HG03520 (cell line): Measurements from ENCODE around the gene RNF26.
A peak's percentile ranks its signal among the peaks of the same experiment; 100 is the strongest.

Experiments used
- ATAC-seq: cut with Tn5 transposase; IDR thresholded peaks from one replicate; pipeline ENCODE4 v1.9.1; 2021; ENCODE audit warnings: mild to moderate bottlenecking, moderate library complexity; ENCODE audit not compliant: unreplicated experiment

RNF26 gene

DNA sequence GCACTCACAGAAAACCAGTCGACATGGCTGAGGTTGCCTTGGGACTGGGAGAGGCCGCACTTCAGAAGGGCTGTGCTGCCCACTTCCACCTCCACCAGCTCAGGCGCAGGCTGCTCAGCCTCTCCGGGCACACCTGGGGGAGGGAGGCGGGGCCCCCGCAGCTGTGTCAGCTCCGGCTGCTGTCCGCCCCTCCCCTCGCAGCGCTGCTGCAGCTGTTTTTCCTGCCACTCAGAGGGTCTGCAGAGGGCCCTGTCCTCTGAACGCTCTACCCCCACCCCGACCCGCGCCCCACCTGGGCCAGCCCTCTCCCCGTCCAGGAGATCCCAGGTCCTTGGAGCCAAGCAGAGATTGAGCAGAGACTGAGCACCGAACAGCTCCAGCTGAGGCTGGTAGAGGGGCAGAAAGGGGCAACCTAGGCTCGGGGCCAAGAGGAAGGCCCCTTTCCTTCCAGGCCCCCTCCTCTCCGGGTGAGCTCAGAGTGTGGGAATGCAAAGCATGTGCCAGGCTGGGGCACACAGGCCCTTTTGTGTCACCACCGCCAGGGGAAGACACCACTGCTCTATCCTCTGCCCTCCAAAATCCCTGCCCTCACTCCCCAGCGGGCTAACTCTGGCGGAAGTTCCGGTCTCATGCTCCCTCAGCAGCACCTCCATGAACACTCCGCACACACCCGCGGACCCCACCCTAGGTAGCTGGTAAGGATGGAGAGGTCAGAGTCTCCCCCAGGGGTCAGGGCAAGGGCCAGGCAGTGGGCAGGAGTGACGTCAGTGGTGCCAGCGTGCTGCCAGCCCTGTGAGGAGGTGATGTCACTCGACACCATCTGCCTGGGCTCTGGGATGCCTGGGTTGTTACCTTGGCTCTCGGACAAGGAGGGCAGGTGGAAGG lies 19.0 kb upstream of the RNF26 start:
- ATAC-seq = no peak

DNA sequence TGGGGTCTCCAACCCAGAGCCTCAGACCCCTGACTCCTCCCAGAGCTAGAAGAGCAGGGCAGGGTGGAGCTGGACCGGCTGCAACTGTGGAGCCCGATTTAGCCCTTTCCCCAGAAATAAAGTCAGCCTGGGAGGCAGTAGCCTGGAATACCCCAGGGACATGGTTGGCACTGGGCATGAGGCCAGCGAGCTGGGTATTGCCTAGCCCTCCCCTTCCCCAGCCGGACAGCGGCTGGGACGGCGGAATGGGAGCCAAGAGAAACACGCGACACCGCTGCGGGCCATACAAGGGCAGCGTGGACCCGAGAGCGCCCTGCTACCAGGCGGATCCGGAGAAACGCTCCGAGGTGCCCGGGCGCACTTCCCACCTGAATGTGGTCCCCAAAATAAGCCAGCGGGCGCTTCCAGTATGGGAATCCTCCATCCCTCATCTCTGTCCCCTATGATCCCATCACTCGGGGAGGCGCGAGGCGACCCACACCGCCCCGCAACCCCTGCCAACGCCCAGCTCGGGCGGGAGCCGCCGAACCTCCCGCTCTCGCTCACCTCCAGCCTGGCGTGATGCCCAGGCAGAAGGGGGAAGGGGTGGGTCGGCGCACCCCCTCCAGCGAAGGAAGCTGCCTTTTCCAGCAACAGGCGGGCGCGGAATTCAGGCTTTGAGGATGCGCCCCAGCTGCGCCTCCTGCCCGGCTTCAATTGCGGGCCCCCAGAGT lies 18.2 kb upstream of the RNF26 start:
- no peak for ATAC-seq

GRCh38 chr11:119316729-119317591 lies 17.4 kb upstream of the RNF26 start, which contains the start of gene MCAM:
MCAM (minus strand) TSS chr11:119317130; CDS start chr11:119317101, 29 bp downstream.
- ATAC-seq = no peak

DNA sequence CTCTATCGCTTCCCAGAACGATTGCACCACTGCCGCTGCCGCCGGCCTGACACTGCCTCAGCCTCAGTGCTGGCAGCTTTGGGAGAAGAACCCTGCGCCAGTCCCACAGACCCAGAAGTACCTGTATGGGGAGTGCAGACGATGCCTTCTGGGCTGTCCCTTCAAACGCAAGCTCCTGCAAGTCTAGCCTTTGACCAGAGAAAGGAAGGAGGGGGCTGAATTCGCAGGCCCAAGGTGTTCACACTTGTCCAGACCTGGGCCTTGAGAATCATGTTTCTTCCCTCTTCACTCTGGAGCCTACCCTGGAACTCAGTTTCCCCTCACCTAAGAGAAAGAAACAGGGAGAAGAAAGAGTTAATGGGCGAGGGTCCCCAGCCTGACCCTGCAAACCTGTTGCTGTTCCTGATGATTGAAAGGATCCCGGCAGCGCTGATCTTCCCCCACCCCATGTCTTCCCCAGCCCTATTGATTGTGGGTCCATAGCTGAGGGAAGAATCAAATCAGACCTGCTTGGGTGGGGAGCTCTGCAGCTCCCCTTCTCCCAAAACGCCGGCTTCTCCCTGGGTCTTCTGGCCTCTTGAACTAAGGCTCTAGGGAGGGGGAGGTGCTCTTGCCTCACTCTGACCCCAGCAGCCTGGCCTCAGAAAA lies 16.6 kb upstream of the RNF26 start:
- ATAC-seq = no peak

- no peak for ATAC-seq
These were observed 15.8 kb upstream of the RNF26 start for GRCh38 chr11:119318240-119319135.

DNA sequence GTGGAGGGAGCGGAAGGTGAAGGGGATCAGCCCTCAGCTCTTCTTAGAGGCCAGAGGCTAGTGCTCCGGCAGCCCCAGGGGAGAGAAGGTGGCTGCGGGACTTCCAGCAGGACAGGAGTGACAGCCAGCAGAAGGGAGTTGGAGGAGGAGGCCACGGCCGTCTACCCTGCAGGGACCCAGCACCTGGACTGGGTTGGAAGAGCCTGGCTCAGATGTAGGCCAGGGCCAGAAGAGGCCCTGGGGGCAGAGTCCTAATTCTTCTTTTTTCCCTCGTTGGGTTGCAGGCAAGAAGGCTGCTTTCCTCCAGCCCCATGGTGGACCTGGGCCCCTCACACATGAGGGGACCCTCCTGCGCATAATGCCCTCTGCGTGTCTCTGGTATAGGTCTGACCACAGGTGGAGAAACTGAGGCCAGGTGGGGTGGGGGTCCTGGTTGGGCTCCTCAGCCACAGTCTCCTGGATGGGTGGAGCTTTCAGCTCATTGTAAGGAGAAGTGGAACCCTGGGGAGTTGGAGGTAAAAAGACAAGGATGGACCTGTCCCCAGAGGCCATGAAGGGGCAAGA lies 15.1 kb upstream of the RNF26 start:
- ATAC-seq = no peak

- no peak for ATAC-seq
These were observed 14.6 kb upstream of the RNF26 start for GRCh38 chr11:119319700-119320239.

DNA sequence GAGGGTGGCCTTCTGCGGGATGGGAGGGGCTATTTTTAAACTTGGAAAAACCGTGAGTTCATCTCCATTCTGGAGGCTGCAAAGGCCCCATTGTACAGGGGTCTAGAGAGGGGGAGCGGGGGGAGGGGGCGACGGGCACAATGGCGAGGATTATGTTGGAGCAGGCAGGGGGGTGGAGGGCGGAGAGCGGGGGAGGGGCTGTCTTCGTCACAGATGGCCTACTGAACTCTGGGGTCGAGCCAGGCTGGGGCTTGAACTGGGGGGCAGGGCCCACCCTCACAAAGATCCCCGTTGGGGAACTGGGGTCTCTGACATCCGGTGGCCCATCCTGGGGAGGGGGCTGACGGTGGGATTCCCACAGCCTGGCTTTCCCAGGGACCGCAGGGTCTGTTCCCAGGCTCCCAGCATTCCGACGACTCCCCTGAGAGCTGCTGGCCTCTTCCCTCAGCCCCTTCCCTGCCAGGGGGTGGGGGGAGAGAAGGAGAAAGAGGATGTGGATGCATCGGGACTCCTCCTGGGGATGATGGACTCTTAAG lies 14.0 kb upstream of the RNF26 start:
- ATAC-seq = no peak

- ATAC-seq = peak; percentile 42
These were observed 13.4 kb upstream of the RNF26 start for GRCh38 chr11:119320776-119321524.

DNA sequence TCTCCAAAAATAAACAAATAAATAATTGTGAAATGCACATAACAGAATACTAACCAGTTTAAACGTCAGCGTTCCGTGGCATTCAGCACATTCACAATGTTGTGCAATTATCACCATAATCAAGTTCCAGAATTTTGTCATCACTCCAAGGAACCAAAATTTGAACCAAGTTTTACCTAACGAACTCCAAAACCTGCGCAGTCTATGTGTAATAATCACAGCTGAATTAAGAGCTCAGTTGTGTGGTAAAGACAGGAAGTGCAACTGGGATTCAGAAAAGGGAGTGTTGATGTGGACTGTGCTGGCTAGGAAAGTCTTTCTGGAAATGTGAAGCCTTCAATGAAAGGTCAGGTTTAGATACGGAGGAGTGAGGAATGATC lies 12.0 kb upstream of the RNF26 start:
- no peak for ATAC-seq

- ATAC-seq = no peak
These were observed 11.3 kb upstream of the RNF26 start for GRCh38 chr11:119322921-119323531.

DNA sequence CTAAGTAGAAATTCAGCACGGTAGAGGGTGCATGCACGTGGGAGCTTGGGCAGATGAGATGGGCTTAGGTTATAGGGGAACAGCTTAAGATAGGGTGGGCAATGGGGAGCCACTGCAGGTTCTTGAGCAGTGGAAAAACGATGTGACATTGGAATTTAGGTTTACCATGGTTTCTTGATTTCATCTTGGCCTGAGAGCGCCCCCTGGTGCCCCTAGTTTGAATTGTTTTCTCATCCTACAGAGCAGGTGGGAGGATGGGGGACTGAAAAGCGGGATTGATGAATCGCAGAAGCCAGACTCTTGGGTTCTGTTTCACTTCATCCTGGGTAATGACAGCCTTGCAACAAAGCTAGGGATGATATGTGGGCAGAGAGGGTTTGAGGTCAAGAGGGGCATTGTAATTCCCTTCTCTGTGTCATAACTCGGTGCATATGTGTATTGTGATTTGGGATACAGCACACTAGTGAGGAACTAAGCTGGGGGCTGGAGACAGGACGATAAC lies 10.7 kb upstream of the RNF26 start:
- ATAC-seq = no peak

- no peak for ATAC-seq
These were observed 10.1 kb upstream of the RNF26 start for GRCh38 chr11:119324189-119324588.

DNA sequence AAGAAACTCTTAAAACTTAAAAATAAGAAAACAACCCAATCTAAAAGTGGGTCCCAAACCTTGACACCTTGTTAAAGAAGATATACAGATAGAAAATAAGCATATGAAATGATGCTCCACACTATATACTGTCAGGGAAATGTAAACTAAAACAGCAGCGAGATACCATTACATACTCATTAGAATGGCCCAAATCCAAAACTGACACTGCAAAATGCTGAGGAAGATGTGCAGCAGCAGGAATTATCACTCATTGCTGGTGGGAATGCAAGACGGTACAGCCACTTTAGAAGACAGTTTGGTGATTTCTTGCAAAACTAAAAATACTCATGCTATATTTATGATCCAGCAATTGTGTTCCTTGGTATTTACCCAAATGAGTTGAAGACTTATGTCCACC lies 5.0 kb upstream of the RNF26 start:
- no peak for ATAC-seq

GRCh38 chr11:119330237-119330636 lies 4.1 kb upstream of the RNF26 start:
- ATAC-seq = no peak

- ATAC-seq = no peak
These were observed 2.1 kb upstream of the RNF26 start for GRCh38 chr11:119332111-119332765.

GRCh38 chr11:119335091-119335654 lies 846 bp downstream of the RNF26 start:
- no peak for ATAC-seq
